ENCODE measurements around the gene DMRTC2. TPM values are rescaled to one million over a fixed set of nuclear protein-coding genes. Genes with fewer than 3 reads are reported as not detected.
A peak's percentile ranks its signal among the peaks of the same experiment; 100 is the strongest.

DMRTC2 gene
- total and polyA plus RNA-seq, 9 of the 15 experiments (the other 6 are each of a cell fraction or from before 2014, with no cell fraction given), result 0.03 TPM; not detected in 8

- no peak overlapping the region for H3K4me2 ChIP-seq (ENCODE audit: insufficient read depth, low read length)
- FAIRE-seq (no peak), DNase-seq (ENCODE audit: extremely low read depth in 1 of 4, low spot score in 3 of 4) (no peak), ATAC-seq (no peak)
- H3K4me3 ChIP-seq, result no peak overlapping the region
- in situ Hi-C loops (cut with MboI) (no loop called here), intact Hi-C loops (cut with micrococcal nuclease) (no loop called here)
- peaks cover 8 to 47% of the 10 kb centered on the region in 2 experiments; a peak in 4 of 5 replicates for H3K27me3 ChIP-seq (ENCODE audit: control insufficient read depth in 2 of 2, insufficient read depth in 2 of 2, low read length in 2 of 2)
- H3K36me3 ChIP-seq (ENCODE audit: control insufficient read depth, insufficient read depth, low read length), result no peaks in the 10 kb centered on the region
- TF ChIP-seq NR2C1 (IDR thresholded peaks at IDR 0.05) (no peak), NR2C1 (tag; IDR thresholded peaks at IDR 0.05) (no peak), SRSF7 (optimal IDR thresholded peaks at IDR 0.05; ENCODE audit: low read depth, low read length) (no peak), MAFF (IDR thresholded peaks at IDR 0.05; ENCODE audit: low read length) (no peak)
- H3K9ac ChIP-seq (ENCODE audit: insufficient read depth in 1 of 2, low read depth in 2 of 2, low read length in 2 of 2), result no peak overlapping the region
- H3K9me1 ChIP-seq (ENCODE audit: control insufficient read depth, insufficient read depth, low read length), result no peaks in the 10 kb centered on the region
- H3K9me3 ChIP-seq (replicated peaks; ENCODE audit: control insufficient read depth, insufficient read depth, low read depth, low read length), result no peaks in the 10 kb centered on the region
- BruUV-seq (replicated peaks), result no TSS peak
- WGBS (ENCODE audit: insufficient coverage, low coverage, missing lambda C conversion rate), result 0% methylated on average over 3 of the region's 3 CpGs
- no peak overlapping the region for H3K27ac ChIP-seq (ENCODE audit: extremely low read depth, low read depth, low read length)
- H3K4me1 ChIP-seq (replicated peaks in 1 of 2; ENCODE audit: control insufficient read depth in 2 of 2, insufficient read depth in 2 of 2, low read length in 2 of 2), result no peaks in the 10 kb centered on the region
- H3K79me2 ChIP-seq (ENCODE audit: control insufficient read depth, insufficient read depth, low read length), result no peaks in the 10 kb centered on the region
- H2AFZ ChIP-seq (ENCODE audit: low read depth, low read length), result no peak overlapping the region
- POLR2A ChIA-PET, result interaction anchor here (1.8 kb wide), 1 partner anchor 16 kb away, joined by 5 read pairs; no protein-coding TSS in a partner anchor
- H4K20me1 ChIP-seq (replicated peaks; ENCODE audit: control insufficient read depth, insufficient read depth, low read length), result peaks cover 3% of the 10 kb centered on the region; the same call in 1 of the 2 replicates
- CTCF ChIA-PET (ENCODE audit: low intra/inter-chr PET ratio), result no interaction called here
Observed at GRCh38 chr19:41807176-41807575, 37.7 kb upstream of the DMRTC2 start.

DNA sequence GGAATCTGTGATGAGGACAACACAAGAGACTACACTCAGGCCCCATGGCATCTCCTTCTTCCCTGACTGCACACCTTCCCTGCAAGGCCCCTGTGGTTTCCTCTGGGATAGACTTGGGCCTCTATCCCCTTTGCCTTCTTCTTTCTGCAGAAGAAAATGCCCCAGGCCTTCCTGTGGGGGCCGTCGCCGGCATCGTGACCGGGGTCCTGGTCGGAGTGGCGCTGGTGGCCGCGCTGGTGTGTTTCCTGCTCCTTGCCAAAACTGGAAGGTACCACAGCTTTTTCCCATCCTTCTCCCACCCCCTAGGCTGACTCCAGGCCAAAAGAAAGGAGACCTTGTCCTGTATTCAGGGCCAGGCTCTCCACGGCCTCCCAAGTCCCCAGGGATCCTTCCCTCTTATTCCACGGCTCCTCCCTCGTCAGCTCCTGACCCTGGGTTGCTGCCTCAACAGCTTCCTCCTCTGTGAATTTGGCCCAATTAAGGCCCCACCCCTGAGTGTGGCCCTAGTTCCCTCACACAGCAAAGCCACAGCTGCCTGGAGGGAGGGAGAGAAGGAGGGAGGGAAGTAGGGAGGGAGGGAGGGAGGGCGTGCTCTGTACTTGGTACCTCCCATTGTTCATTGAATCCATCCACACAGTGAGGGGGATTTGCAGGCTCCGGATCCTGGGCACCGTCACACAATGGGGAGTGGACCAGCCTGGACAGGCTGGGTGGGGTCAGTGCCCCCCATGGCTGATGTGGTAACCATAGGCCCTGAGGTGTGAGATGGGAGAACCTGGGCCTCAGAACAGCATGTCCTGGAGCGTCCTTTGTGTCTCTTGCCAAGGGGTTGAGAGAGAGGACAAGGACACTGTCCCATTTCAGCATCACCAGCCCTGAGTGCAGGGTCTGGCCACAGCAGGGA lies 35.9 kb upstream of the DMRTC2 start:
- CTCF ChIA-PET (ENCODE audit: low intra/inter-chr PET ratio), result no interaction called here

More for the DNA sequence above, 35.9 kb upstream of the DMRTC2 start:
- peaks cover 8 to 45% of the 10 kb centered on the region in 2 experiments; a peak in 4 of 5 replicates for H3K27me3 ChIP-seq (ENCODE audit: control insufficient read depth in 2 of 2, insufficient read depth in 2 of 2, low read length in 2 of 2)
- no peak for ATAC-seq
- no peak overlapping the region for H3K9ac ChIP-seq (ENCODE audit: insufficient read depth in 1 of 2, low read depth in 2 of 2, low read length in 2 of 2)
- POLR2A ChIA-PET, result no interaction called here
- no peak overlapping the region for H3K27ac ChIP-seq (ENCODE audit: extremely low read depth, low read depth, low read length)
- peaks cover 3% of the 10 kb centered on the region; the same call in 1 of the 2 replicates for H4K20me1 ChIP-seq (replicated peaks; ENCODE audit: control insufficient read depth, insufficient read depth, low read length)
- H3K9me1 ChIP-seq (ENCODE audit: control insufficient read depth, insufficient read depth, low read length), result no peaks in the 10 kb centered on the region
- H3K4me2 ChIP-seq (ENCODE audit: insufficient read depth, low read length), result no peak overlapping the region
- TF ChIP-seq NR2F6 (CRISPR knock-in tag; IDR thresholded peaks at IDR 0.05), result no peak
- no peak for TF ChIP-seq CHD1 (IDR thresholded peaks at IDR 0.05; ENCODE audit: low read length)
- no peak for TF ChIP-seq STAG1 (CRISPR knock-in tag; IDR thresholded peaks at IDR 0.05; ENCODE audit: borderline replicate concordance)
- TF ChIP-seq ZBTB33 (CRISPR knock-in tag; IDR thresholded peaks at IDR 0.05), result no peak
- no peaks in the 10 kb centered on the region for H3K79me2 ChIP-seq (ENCODE audit: control insufficient read depth, insufficient read depth, low read length)
- intact Hi-C loops (cut with micrococcal nuclease), result no loop called here
- H3K4me1 ChIP-seq (replicated peaks in 1 of 2; ENCODE audit: control insufficient read depth in 2 of 2, insufficient read depth in 2 of 2, low read length in 2 of 2), result no peaks in the 10 kb centered on the region
- FAIRE-seq, result no peak
- BruUV-seq (replicated peaks), result no TSS peak
- in situ Hi-C loops (cut with MboI), result no loop called here
- H3K36me3 ChIP-seq (ENCODE audit: control insufficient read depth, insufficient read depth, low read length), result no peaks in the 10 kb centered on the region
- no peak overlapping the region for H2AFZ ChIP-seq (ENCODE audit: low read depth, low read length)
- no peaks in the 10 kb centered on the region for H3K9me3 ChIP-seq (replicated peaks; ENCODE audit: control insufficient read depth, insufficient read depth, low read depth, low read length)
- 0% methylated on average over 14 of the region's 16 CpGs for WGBS (ENCODE audit: insufficient coverage, low coverage, missing lambda C conversion rate)
- H3K4me3 ChIP-seq, result no peak overlapping the region
- DNase-seq (ENCODE audit: extremely low read depth in 1 of 4, low spot score in 3 of 4), result peak in 1 of 4 experiments; percentile 8
